MCF 10A (cell line): Measurements from ENCODE around the gene TMEM244. TPM values are rescaled to one million over a fixed set of nuclear protein-coding genes. Genes with fewer than 3 reads are reported as not detected.
A peak's percentile ranks its signal among the peaks of the same experiment; 100 is the strongest.

Source experiments
- BruUV-seq: library from RNA; stranded (reverse); fragments of 400-500 nt; replicated peaks from 2 replicates; lab custom pipeline; 2021; lab: Mats Ljungman, UMichigan
- CTCF ChIA-PET: fragments of 300-600 bp; sonication (Branson Sonifier 250); formaldehyde crosslinking; extraction: SDS; loops from one replicate; lab custom pipeline; 2021; ENCODE audit warnings: antibody characterized with exemption, inconsistent platforms; lab: Yijun Ruan, JAX
- POLR2A ChIA-PET: fragments of 300-600, 350-650 bp; sonication (Branson Sonifier 250); formaldehyde crosslinking; extraction: SDS; loops from one replicate; lab custom pipeline; 2020; ENCODE audit warnings: antibody characterized with exemption, inconsistent platforms; lab: Yijun Ruan, JAX
- DNase-seq: peaks from one replicate; pipeline ENCODE4 v3.0.0-alpha.2; 2018; ENCODE audit not compliant: unreplicated experiment
- H3K27ac Mint-ChIP-seq: one replicate; pipeline ENCODE4 v1.8.0; 2022; ENCODE audit warnings: mild to moderate bottlenecking, low read depth, mixed read lengths; ENCODE audit not compliant: unreplicated experiment
- H3K27me3 Mint-ChIP-seq: one replicate; pipeline ENCODE4 v1.8.0; 2022; ENCODE audit warnings: mixed read lengths; ENCODE audit not compliant: insufficient read depth, unreplicated experiment
- H3K36me3 Mint-ChIP-seq: one replicate; pipeline ENCODE4 v1.8.0; 2022; ENCODE audit warnings: mild to moderate bottlenecking, moderate library complexity, mixed read lengths; ENCODE audit not compliant: insufficient read depth, unreplicated experiment
- H3K4me1 Mint-ChIP-seq: one replicate; pipeline ENCODE4 v1.8.0; 2022; ENCODE audit warnings: mixed read lengths; ENCODE audit not compliant: insufficient read depth, unreplicated experiment
- H3K4me3 Mint-ChIP-seq: one replicate; pipeline ENCODE4 v1.8.0; 2022; ENCODE audit warnings: mild to moderate bottlenecking, moderate library complexity, mixed read lengths; ENCODE audit not compliant: unreplicated experiment
- H3K9me3 Mint-ChIP-seq: one replicate; pipeline ENCODE4 v1.8.0; 2022; ENCODE audit warnings: mixed read lengths; ENCODE audit not compliant: unreplicated experiment
- intact Hi-C: fragments of 100-400 bp; cut with micrococcal nuclease; formaldehyde crosslinking; loops from 2 replicates; pipeline ENCODE4 v1.14.1; 2022
- total RNA-seq: library from RNA; stranded (reverse); gene quantifications from 2 replicates; pipeline ENCODE4 v1.2.3, GENCODE V29; 2022
- TF ChIP-seq, protein P1 (sequence below): fragments of 200-600 bp; IDR thresholded peaks from one replicate; pipeline ENCODE4 v1.8.0; 2022; ENCODE audit warnings: antibody characterized with exemption, mild to moderate bottlenecking; ENCODE audit not compliant: unreplicated experiment

The TMEM244 gene
- total RNA-seq, 1 experiment from 2014 or later, result not detected

DNA sequence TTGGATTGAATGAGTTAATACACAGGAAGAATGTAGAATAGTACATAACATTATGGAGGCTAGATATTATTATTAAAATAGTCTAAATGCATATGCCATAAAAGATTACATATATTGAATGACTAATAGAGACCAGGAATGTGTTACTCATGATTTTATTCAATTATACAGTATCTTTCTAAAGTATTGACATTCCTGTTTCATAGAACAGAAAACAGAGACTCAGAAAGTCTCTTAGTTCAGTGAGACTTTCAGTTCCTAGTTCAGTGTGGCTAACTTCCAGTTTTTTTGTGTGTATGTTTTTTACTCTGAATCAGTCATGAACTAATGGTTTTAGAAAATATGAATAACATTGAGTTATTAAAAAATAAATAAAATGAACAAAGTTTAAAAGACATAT, 34.6 kb upstream of the TMEM244 start:
- POLR2A ChIA-PET, result no interaction called here
- H3K36me3 Mint-ChIP-seq, result no peaks in the 10 kb centered on the region
- TF ChIP-seq, protein P1, sequence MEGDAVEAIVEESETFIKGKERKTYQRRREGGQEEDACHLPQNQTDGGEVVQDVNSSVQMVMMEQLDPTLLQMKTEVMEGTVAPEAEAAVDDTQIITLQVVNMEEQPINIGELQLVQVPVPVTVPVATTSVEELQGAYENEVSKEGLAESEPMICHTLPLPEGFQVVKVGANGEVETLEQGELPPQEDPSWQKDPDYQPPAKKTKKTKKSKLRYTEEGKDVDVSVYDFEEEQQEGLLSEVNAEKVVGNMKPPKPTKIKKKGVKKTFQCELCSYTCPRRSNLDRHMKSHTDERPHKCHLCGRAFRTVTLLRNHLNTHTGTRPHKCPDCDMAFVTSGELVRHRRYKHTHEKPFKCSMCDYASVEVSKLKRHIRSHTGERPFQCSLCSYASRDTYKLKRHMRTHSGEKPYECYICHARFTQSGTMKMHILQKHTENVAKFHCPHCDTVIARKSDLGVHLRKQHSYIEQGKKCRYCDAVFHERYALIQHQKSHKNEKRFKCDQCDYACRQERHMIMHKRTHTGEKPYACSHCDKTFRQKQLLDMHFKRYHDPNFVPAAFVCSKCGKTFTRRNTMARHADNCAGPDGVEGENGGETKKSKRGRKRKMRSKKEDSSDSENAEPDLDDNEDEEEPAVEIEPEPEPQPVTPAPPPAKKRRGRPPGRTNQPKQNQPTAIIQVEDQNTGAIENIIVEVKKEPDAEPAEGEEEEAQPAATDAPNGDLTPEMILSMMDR, result no peak
- no peak for DNase-seq
- CTCF ChIA-PET, result interaction anchor here (0.7 to 2.5 kb wide), 7 partner anchors 10 to 126 kb away, joined by 3 to 13 read pairs (median 7); no protein-coding TSS in a partner anchor
- peaks cover 2% of the 10 kb centered on the region for H3K4me1 Mint-ChIP-seq
- no peak overlapping the region for H3K4me3 Mint-ChIP-seq
- BruUV-seq, result no TSS peak
- H3K27ac Mint-ChIP-seq, result no peak overlapping the region
- H3K9me3 Mint-ChIP-seq, result no peaks in the 10 kb centered on the region
- H3K27me3 Mint-ChIP-seq, result no peaks in the 10 kb centered on the region
- intact Hi-C loops, result no loop called here

DNA sequence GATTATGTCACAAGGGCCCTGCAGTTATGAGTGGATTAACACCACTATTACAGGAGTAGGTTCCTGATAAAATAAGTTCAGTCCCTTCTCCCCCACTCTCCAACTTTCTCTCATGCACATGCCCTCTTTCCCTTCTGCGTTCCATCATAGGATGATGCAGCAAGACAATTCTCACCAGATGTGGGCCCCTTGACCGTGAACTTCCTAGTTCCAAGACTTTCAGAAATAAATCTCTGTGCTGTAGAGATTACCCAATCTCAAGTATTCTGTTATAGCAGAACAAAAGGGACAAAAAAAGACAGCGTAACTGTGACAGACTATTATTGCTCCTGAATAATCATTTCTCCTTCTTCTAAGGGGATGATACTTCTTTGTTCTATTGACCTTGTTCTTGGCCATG, 33.8 kb upstream of the TMEM244 start:
- POLR2A ChIA-PET, result interaction anchor here (1.4 kb wide), 1 partner anchor 124 kb away, joined by 4 read pairs; no protein-coding TSS in a partner anchor
- H3K9me3 Mint-ChIP-seq, result no peaks in the 10 kb centered on the region
- H3K36me3 Mint-ChIP-seq, result no peaks in the 10 kb centered on the region
- H3K27me3 Mint-ChIP-seq, result no peaks in the 10 kb centered on the region
- DNase-seq, result no peak
- peaks cover 10% of the 10 kb centered on the region for H3K4me1 Mint-ChIP-seq
- TF ChIP-seq, protein P1, result no peak
- H3K27ac Mint-ChIP-seq, result no peak overlapping the region
- no peak overlapping the region for H3K4me3 Mint-ChIP-seq
- BruUV-seq, result no TSS peak
- intact Hi-C loops, result no loop called here
- CTCF ChIA-PET, result interaction anchor here (0.6 to 2.5 kb wide), 14 partner anchors 9 to 136 kb away, joined by 3 to 13 read pairs (median 3); no protein-coding TSS in a partner anchor

DNA sequence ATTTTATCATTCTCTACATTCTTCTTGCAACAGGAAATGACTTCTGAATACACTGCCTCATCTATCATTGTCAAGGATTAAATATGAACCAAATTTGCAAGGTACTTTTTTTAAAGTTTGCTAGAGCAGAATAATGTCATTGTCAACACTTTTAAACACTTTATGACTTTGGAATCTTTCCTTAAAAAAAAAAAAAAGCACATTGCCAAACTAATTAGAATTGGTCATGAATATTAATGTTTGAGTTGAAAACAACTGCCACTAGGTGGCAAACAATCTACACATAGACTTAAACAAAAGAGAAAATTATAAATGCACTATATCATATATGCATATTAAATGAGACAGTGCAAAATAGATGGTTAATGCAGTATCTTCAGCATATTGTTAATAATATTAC, 32.5 kb upstream of the TMEM244 start:
- POLR2A ChIA-PET, result interaction anchor here (1.4 kb wide), 1 partner anchor 126 kb away, joined by 4 read pairs; no protein-coding TSS in a partner anchor

DNA sequence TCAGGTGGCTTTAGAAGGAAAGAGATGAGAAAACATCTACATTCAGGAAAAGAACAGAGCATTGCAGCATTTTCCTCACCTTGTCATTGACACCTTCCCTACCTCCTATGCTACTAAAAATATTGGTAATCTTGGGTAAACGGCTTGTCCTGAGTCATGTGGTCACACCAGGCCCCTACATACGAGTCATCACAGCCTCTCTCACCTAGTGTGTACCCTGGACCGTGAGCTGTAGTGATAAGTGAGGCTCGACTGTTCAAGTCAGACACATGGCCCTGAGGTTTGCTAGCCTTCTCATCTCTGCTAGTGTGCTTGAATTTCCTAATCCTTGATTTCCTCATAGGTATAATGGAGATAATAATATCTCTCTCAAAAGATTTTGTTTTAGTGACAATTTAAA, 29.6 kb upstream of the TMEM244 start:
- intact Hi-C loops, result no loop called here
- TF ChIP-seq, protein P1, result no peak
- no peak overlapping the region for H3K4me3 Mint-ChIP-seq
- no peaks in the 10 kb centered on the region for H3K36me3 Mint-ChIP-seq
- H3K4me1 Mint-ChIP-seq, result peaks cover 11% of the 10 kb centered on the region
- H3K27me3 Mint-ChIP-seq, result no peaks in the 10 kb centered on the region
- CTCF ChIA-PET, result interaction anchor here (0.6 to 2.6 kb wide), 11 partner anchors 11 to 293 kb away, joined by 3 to 13 read pairs (median 3); no protein-coding TSS in a partner anchor
- peak overlapping the region; percentile 89 for H3K27ac Mint-ChIP-seq
- no peak for DNase-seq
- POLR2A ChIA-PET, result interaction anchor here (1.2 to 1.9 kb wide), 2 partner anchors 39 to 131 kb away, joined by 4 read pairs; no protein-coding TSS in a partner anchor
- BruUV-seq, result no TSS peak
- no peaks in the 10 kb centered on the region for H3K9me3 Mint-ChIP-seq

More for the DNA sequence above, 32.5 kb upstream of the TMEM244 start:
- no peaks in the 10 kb centered on the region for H3K36me3 Mint-ChIP-seq
- H3K4me1 Mint-ChIP-seq, result peaks cover 11% of the 10 kb centered on the region
- CTCF ChIA-PET, result interaction anchor here (0.6 to 2.6 kb wide), 15 partner anchors 14 to 187 kb away, joined by 3 to 12 read pairs (median 3); no protein-coding TSS in a partner anchor
- TF ChIP-seq, protein P1, result peak; percentile 52
- H3K27ac Mint-ChIP-seq, result no peak overlapping the region
- intact Hi-C loops, result loop anchor here (1.0 kb wide), 2 partner anchors 43 to 128 kb away; no protein-coding TSS in a partner anchor
- H3K4me3 Mint-ChIP-seq, result no peak overlapping the region
- H3K9me3 Mint-ChIP-seq, result no peaks in the 10 kb centered on the region
- no TSS peak for BruUV-seq
- no peaks in the 10 kb centered on the region for H3K27me3 Mint-ChIP-seq
- DNase-seq, result peak; percentile 47
